GM21723 (cell line): Measurements from ENCODE around the gene ST6GALNAC4.
"Not testable (repeated sequence)": the region's sequence is repeated elsewhere in the genome, so short reads cannot be mapped to it uniquely, and the experiment has no call there.

Experiments
- ATAC-seq: cut with Tn5 transposase; IDR thresholded peaks from one replicate; pipeline ENCODE4 v1.9.1; 2021; ENCODE audit warnings: mild to moderate bottlenecking, moderate library complexity; ENCODE audit not compliant: unreplicated experiment

The ST6GALNAC4 gene

GRCh38 chr9:127895811-127896210 lies 21.0 kb downstream of the ST6GALNAC4 start:
- ATAC-seq: no peak

- no peak for ATAC-seq
These were observed 23.4 kb downstream of the ST6GALNAC4 start for GRCh38 chr9:127893392-127893791.

- ATAC-seq: no peak
These were observed 24.0 kb downstream of the ST6GALNAC4 start for GRCh38 chr9:127892831-127893230.

- no peak for ATAC-seq
These were observed 26.8 kb downstream of the ST6GALNAC4 start for GRCh38 chr9:127890053-127890452.

GRCh38 chr9:127887792-127888191 lies 29.0 kb downstream of the ST6GALNAC4 start:
- no peak for ATAC-seq

- ATAC-seq: no peak
These were observed 30.4 kb downstream of the ST6GALNAC4 start for GRCh38 chr9:127886401-127886972.

DNA sequence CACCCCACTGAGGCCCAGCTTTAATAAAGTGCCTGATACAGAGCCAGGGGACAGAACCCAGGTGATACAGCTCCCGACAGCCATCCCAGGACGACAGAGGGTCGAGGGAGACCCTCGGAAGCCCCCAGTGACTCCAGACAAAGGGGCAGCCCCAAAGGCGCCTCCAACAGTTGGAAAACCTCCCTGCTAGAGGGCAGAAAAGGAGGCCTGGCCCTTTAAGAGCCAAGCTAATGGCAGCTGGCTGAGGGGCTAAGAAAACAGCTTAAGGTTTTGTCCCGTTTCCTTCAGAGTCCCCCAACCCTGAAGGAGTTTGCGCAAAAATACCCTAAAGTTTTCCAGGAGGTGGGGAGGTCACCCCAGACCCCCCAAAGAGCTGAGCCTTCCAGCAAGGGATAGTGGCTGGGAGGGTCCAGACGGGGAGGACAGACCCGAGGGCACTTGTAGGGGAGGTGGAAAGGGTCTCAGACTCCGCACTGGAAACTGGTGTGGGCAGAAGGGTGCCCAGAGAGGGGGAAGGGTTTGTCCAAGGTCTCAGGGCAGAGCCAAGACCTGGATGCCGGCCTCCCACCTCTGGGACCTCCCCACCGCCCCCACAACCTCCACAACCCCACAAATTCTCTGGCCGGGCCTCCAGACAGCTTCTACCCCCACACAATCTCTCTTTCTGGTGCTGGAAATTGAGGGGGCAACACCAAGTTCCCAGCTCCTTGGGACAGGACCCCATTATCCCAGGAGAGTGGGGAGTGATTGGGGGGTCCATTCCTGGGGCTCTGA lies 31.1 kb downstream of the ST6GALNAC4 start:
- no peak for ATAC-seq

DNA sequence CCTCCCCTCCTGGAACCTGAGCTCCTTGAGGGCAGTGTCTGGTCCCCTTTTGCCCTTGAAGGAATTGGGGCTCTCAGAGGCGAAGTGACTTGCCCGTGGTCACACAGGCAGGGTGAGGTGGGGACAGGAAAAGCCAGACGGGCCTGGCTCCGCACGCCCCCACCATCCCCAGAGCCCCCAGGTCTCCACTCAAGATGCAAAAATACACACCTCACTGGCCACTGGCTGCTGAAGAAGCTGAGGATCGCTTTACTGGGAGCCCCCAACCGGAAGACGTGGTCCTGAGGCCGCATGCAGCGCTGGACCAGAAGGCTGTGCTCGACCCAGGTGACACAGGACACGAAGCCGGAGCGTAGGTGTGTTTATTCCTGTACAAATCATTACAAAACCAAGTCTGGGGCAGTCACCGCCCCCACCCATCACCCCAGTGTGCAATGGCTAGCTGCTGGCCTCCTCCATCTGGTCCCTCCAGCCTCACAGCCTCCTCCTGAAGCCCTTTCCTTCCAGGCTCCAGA lies 31.8 kb downstream of the ST6GALNAC4 start:
- no peak for ATAC-seq

- no peak for ATAC-seq
These were observed 32.4 kb downstream of the ST6GALNAC4 start for GRCh38 chr9:127884427-127884911.

DNA sequence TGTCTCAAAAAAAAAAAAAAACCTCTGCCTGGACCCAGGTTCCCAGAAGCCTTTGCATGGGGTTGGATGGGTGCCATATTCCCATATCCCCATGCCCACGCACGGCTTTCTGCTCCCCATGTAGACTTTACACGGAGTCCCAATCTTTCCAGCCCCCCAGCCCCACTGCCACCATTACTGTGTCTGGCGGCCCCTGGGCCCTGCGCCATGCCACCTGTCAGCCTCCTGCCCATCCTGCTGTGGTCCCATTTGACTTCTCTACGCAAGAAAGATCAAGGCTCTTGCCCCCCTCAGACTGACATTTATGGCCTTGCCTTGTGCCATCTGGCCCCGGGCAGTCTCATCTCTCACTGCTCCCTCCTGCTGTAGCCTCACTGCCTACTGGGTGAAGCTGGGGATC lies 32.9 kb downstream of the ST6GALNAC4 start:
- ATAC-seq: no peak

- not testable (repeated sequence) for ATAC-seq
These were observed 35.1 kb downstream of the ST6GALNAC4 start for GRCh38 chr9:127881715-127882114.

DNA sequence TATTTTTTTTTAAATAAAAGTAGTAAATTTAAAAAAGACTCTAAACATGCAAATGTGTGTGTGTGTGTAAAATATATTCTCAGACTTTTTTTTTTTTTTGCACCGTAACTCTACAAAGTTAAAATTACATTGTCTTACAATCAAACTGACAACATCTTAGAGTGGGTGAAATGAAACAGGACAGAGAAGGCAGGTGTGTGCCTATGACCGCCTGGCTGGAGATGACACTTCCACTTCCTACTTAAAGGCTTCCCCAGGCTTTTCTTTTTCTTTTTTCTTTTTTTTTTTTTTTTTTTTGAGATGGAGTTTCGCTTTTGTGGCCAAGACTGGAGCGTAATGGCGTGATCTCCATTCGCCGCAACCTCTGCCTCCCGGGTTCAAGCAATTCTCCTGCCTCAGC lies 36.7 kb downstream of the ST6GALNAC4 start:
- ATAC-seq: no peak

DNA sequence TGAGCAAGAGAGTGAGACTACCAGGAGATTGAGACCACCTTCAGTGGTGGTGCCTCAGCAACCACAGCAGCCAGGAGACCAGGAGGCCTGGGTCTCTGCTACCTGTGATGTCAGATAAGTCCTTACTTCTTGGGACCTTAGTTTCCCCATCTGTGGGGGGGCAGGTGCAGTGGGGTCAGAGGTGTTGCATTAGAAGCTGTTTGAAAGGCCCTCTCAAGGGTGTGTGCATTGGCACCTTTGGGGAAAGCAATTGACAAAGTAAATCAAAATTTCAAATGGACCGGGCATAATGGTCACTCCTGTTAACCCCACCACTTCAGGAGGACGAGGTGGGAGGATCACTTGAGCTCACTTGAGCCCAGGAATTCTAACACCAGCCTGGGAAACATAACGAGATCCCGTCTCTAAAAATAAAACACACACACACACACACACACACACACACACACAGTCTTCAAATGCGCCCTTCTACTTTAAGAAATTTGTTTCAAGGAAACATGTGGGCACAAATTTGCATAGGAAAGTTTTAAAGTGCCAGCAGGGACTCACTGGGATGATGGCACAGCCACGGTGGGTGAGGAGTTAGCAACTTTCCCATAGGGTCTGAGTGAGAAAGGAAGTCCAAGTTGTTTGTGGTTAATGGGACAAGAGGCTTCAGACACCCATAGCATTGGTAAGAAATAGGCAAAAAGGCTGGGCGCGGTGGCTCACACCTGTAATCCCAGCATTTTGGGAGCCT lies 38.0 kb downstream of the ST6GALNAC4 start:
- no peak for ATAC-seq

DNA sequence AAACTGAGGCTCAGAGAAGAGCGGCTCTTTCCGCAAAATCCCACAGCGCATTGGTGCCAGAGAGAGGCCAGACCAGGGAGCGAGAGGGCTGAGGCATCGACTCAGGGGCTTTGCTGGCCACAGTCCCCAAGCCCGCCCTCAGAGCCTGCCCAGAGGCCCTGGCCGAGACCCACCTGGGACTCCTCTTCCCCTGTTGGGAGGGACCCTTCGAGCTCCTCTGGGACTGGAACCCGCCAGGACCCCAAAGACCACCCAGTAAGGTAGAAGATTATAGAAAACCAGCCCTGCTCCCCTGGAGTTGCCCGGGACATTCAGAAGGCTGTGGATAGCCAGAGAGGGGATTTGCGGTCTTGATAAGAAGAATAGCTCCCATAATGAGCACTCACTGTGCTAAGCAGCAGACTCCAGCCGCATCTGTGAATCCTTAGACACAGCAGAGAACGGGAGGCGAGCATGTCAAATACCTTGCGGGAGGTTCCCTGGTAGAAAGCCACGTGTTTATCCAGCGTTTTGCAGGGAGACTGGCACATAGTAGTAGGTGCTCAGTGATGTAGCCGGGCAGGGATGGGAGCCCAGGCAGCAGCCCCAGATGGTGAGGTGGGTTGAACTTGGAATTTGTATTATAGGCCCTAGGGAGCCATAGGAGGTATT lies 38.7 kb downstream of the ST6GALNAC4 start:
- no peak for ATAC-seq

DNA sequence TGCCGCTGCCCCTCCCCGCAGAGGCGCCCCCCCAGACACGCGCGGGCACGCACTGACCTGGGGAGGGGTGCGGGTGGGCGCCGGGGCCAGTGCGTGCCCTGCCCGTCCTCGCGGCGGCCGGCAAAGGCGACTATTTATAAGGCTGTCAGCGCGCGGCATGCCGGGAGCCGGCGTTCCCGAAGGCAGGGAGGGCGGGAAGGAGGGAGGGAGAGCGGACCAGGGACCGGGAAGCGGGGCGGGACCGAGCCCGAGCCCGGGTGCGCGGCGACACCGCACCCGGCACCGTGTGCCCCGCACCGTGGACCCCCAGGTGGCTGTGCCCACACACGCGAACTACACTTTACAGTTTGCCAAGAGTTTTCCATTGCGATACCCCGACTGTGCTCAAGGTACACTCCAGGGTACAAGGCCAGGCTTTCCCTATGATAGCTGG lies 39.3 kb downstream of the ST6GALNAC4 start, which contains the start of gene AK1:
AK1 (minus strand) TSS at position 110 of the 433 bp plus-strand sequence. CDS start 3,058 bp downstream, outside the sequence.
- no peak for ATAC-seq

GRCh38 chr9:127876764-127877562 lies 39.9 kb downstream of the ST6GALNAC4 start:
- no peak for ATAC-seq

DNA sequence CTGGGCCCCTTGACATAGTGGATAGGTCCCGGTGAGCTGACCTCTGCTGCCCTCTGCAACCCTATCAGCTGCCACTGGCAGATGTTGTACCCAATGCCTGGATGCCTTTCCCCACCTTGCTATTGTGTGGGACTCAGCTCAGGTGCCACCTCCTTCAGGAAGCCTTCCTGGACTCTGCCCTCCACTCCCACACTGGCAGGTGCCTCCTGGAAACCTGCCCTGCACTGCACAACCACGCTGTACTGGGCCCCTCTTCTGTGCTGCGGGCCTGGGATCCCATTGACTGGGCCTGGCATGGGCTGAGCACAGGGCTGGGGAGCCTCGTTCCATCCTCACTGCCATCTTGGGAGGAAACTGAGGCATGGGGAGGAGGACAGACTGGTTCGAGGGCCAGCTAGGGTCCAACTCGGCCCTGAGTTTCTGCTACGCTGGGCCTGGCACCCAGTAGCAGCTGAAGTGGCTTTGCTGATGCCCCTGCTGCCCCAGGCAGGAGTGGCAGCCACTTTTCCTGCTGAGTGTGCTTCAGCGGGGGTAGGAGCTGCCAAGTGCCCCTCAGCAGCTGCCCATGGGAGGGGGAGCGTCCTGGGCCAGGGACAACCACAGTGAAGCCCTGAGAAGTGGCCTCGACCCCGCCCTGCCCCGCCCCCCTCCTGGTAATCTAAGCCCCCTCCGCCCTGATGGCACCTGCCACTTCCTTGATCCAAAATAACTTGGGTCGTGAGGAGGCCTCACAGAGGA lies 40.6 kb downstream of the ST6GALNAC4 start:
- ATAC-seq: no peak

DNA sequence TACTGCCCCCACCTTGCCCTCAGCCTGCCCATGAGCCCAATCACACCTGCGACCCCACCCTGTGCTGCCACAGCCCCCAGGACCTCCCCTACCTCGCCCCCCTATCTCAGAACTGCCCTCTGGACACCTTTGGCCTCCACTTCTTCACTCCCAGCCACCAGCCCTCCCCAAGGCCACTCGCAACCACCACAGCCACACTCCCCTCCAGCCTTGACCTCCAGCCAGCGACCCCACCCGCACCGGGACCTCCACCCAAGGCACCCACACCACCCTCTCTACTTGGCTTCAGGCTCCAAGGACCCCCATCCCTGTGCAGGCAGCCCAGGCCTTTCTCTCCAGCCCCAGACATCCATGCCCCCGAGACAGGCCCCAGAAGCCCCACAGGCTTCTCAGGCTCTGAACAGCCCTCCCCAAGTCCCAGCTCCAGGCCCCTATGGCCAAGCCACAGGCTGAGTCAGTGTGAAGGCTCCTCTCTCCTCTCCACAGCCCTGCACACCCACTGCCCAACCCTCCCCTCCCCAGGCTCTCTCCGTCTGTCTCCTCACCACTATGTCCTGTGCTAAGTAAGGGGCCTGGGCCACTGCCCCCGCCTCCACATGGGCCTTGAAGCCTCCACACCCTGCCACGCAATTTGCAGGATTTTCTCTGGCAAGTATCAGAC lies 41.4 kb downstream of the ST6GALNAC4 start:
- no peak for ATAC-seq
